GM13976 (cell line): ENCODE data around the gene EVA1B.

ENCODE experiments used
- DNase-seq: peaks from one replicate; pipeline ENCODE4 v3.0.0; 2012; ENCODE audit warnings: low spot score
- in situ Hi-C: fragments of 300-500 bp; cut with MboI; formaldehyde crosslinking; loops from one replicate; pipeline ENCODE4 v1.12.0; 2022; ENCODE audit warnings: low sequenced_read_pairs, mixed read lengths, inconsistent platforms; ENCODE audit not compliant: unreplicated experiment
- TF ChIP-seq, protein P1 (sequence below): IDR thresholded peaks from 2 replicates; pipeline ENCODE4 v1.5.1; 2012; ENCODE audit warnings: borderline replicate concordance, mild to moderate bottlenecking; ENCODE audit not compliant: insufficient read depth; ENCODE audit errors: extremely low read depth, missing control alignments, control extremely low read depth

EVA1B gene

GRCh38 chr1:36352910-36353878 is 29.7 kb upstream of the EVA1B start:
- no peak for DNase-seq
- TF ChIP-seq, protein P1, sequence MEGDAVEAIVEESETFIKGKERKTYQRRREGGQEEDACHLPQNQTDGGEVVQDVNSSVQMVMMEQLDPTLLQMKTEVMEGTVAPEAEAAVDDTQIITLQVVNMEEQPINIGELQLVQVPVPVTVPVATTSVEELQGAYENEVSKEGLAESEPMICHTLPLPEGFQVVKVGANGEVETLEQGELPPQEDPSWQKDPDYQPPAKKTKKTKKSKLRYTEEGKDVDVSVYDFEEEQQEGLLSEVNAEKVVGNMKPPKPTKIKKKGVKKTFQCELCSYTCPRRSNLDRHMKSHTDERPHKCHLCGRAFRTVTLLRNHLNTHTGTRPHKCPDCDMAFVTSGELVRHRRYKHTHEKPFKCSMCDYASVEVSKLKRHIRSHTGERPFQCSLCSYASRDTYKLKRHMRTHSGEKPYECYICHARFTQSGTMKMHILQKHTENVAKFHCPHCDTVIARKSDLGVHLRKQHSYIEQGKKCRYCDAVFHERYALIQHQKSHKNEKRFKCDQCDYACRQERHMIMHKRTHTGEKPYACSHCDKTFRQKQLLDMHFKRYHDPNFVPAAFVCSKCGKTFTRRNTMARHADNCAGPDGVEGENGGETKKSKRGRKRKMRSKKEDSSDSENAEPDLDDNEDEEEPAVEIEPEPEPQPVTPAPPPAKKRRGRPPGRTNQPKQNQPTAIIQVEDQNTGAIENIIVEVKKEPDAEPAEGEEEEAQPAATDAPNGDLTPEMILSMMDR: no peak

DNA sequence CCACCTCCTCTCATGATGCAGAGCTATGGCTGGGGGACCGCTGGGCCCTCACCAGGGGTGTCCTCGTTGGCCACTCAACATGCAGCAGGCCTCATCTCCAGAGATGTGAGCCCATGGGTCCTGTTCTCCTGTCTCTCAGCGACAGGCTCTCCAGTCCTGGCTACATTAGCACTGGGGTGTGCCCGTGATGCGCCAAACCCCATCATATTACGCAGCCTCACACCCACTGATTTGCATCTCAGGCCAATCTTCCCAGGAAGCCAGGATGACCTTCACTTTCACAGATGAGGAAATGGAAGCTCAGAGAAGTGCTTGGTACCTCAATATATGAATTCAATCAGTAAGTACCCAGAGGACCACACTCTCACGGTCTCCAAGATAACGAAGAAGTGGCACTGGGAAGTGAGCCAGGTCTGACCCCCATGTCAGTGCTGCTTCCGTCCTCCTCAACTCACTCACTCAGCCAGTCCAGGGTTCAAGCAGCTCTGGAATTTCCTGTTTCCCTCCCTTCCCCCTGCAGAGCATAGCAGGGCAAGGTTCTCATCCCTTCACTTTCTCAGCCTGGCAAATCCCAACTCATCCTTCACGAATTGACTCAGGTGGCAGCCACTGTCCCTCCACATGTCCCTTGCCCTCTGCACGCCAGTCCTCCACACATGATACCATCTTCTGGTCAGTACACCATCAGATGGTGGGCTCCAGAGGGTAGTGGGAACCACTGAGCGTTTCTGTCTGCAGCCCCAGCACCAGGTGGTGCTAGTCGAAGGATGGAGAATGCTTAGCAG is 28.9 kb upstream of the EVA1B start:
- TF ChIP-seq, protein P1: no peak
- no peak for DNase-seq
- in situ Hi-C loops: no loop called here

More at GRCh38 chr1:36352910-36353878, 29.7 kb upstream of the EVA1B start:
- in situ Hi-C loops: no loop called here

- in situ Hi-C loops: no loop called here
- TF ChIP-seq, protein P1: no peak
- no peak for DNase-seq
These were observed 28.0 kb upstream of the EVA1B start for GRCh38 chr1:36351227-36351977.

DNA sequence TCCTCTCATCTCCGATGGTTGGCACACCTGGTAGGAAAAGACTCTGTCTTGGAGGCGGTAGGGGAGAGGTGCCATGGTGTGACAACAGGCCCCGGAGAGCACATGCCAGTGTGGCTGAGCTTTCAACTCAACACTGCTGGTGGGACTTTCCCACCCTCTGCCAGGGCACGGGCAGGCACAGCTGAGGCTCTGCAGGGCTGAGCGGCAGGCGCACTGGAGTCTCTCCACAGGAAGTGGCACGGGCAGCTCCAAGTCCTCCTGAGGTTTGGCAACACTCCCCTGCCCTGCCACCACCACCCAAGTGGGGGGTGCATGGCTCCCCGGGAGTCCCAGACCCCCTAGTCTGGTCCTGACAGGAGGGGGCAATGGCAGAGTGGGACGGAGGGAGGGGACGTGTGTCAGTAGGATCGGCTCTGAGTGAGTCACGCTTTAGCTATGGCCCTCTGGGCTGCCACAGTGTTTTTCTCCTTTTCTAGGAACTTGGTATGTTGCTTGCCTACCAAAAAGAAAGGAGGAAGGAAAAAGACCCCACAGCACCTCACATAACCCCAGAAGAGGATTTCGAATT is 27.3 kb upstream of the EVA1B start:
- in situ Hi-C loops: no loop called here
- no peak for DNase-seq

GRCh38 chr1:36349839-36350238 is 26.4 kb upstream of the EVA1B start:
- DNase-seq: no peak
- TF ChIP-seq, protein P1: no peak
- in situ Hi-C loops: no loop called here

More for the DNA sequence above, 27.3 kb upstream of the EVA1B start:
- TF ChIP-seq, protein P1: no peak
